Measurements from ENCODE around the gene NOD2.

Gene NOD2

DNA sequence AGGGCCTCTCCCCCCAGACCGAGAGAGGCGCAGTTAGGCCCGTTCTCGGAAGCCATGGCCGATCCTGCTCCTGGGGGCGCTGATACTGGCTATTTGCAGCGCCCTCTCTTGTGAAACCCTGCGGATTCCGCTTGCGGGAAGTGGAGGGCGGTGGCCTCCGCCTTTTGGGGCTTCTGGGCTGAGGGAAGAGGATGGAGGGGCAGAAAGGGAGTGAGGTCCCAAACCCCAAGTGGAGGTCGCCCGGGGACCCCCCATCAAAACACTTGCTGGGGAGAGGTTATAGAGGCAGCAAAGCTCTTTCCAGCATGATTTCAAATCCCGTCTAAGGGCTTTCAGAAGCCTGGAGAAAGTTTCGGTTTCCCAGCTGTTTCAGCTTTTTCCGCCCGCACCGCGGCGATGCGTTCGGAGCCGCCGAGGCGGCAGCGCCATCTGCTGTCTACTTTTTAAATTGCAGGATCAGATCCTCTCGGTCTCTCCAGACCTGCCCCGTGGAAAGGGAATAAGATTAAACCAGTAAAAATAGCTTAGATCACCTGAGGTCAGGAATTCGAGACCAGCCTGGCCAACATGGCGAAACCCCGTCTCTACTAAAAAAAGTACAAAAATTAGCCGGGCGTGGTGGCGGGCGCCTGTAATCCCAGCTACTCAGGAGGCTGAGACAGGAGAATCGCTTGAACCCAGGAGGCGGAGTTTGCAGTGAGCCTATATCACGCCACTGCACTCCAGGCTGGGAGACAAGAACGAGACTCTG, 28.1 kb upstream of the NOD2 start:
- FAIRE-seq, result no peak
- TF ChIP-seq POLR2A (IDR thresholded peaks at IDR 0.05; ENCODE audit: low read depth, low read length), result no peak
- peak; percentile 85 for DNase-seq (ENCODE audit: insufficient read length, low spot score)

GRCh38 chr16:50666658-50667496, 26.5 kb upstream of the NOD2 start:
- no peak for TF ChIP-seq POLR2A (IDR thresholded peaks at IDR 0.05; ENCODE audit: low read depth, low read length)
- no peak for DNase-seq (ENCODE audit: insufficient read length, low spot score)
- FAIRE-seq, result no peak

- no peak for DNase-seq (ENCODE audit: insufficient read length, low spot score)
- no peak for FAIRE-seq
- no peak for TF ChIP-seq POLR2A (IDR thresholded peaks at IDR 0.05; ENCODE audit: low read depth, low read length)
Measured at GRCh38 chr16:50667497-50668367, 25.7 kb upstream of the NOD2 start.

- FAIRE-seq, result no peak
- DNase-seq (ENCODE audit: insufficient read length, low spot score), result no peak
Measured at GRCh38 chr16:50668368-50669008, 24.9 kb upstream of the NOD2 start.

DNA sequence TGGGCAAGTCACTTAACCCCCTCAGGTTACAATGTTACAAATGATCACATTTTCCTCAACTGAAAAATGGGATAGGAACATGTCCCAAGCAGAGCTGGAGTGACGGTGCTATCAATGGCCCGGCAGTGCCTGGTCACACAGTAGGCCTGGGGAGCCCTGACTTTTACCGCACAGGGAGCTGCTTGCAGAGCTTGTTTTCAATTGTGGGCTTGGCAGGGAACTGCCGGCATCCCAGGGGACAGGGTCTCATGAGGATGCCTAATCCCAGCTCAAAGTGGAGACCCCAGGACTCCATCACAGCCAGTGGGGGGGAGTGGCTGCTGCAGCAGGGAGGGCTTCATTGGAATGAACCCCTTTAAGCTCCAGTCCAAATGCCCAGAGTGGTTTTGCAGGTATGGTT, 23.7 kb upstream of the NOD2 start:
- TF ChIP-seq POLR2A (IDR thresholded peaks at IDR 0.05; ENCODE audit: low read depth, low read length), result no peak
- FAIRE-seq (no peak), DNase-seq (ENCODE audit: insufficient read length, low spot score) (no peak)

More at GRCh38 chr16:50668368-50669008, 24.9 kb upstream of the NOD2 start:
- no peak for TF ChIP-seq POLR2A (IDR thresholded peaks at IDR 0.05; ENCODE audit: low read depth, low read length)

- no peak for DNase-seq (ENCODE audit: insufficient read length, low spot score)
- no peak for FAIRE-seq
- TF ChIP-seq POLR2A (IDR thresholded peaks at IDR 0.05; ENCODE audit: low read depth, low read length), result no peak
Measured at GRCh38 chr16:50670476-50670875, 22.9 kb upstream of the NOD2 start.

DNA sequence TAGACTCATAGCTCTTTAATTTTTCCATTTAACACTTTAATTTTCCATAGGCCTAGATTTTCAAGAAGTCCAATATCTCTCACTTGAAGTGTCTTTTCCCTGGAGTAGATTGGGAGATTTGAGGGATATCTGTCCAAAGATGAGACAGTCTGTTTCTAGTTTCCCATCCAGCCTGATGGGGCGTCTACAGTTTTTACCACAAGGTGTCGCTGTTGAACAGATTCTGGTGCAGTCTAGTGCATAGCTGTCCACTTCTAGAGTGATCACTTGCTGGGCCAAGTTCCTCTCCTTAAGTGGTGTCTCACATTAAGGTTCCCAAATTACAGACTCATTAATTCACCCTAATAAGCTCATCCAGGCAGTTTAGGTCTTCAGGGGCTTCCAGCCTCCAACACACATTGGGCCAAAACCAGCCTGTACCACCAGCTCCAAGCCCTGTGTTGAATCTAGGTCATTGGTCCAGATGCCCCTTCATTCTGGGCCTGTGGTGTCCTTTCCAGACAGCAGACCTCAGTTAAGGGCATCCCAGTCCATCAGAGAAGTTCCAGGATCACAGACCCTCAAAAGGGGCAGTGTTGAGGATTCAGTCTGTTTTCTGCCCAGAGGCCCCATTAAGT, 21.7 kb upstream of the NOD2 start:
- DNase-seq (ENCODE audit: insufficient read length, low spot score) (peak; percentile 53), FAIRE-seq (no peak)
- no peak for TF ChIP-seq POLR2A (IDR thresholded peaks at IDR 0.05; ENCODE audit: low read depth, low read length)

DNA sequence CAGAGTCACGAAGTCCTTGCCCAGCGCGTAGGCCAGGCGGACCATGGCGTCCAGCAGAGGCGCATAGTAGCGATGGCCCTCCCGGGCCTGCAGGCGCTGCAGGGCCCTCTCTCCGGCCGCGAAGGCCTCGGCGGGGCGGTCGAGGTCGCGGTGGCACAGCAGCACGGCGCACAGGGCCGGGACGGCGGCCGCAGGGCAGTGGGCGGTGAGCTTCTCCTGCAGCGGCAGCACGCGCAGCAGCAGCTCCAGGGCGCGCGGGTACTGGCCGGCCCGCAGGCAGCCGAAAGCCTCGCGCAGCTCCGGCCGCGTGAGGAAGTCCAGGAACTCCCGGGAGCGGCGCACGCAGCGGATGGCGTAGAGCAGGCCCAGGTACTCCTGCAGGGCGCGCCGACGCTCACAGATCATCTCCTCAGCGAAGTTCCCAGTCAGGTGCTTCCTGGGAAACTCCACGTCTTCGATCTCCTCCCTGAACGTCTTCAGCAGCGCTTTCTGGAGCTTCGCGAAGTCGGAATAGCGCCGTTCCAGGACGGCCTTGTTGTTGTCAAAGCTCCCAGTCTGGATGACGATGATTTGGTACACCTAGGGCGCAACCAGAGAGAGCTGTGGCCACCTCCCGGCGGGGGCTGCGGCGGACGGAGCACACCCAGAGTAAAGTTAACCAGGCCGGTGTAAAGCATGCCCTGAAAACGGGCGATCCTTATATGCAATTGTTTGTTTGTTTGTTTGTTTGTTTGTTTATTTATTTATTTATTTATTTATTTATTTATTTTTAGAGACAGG, 19.7 kb upstream of the NOD2 start:
- no peak for TF ChIP-seq POLR2A (IDR thresholded peaks at IDR 0.05; ENCODE audit: low read depth, low read length)
- no peak for FAIRE-seq
- no peak for DNase-seq (ENCODE audit: insufficient read length, low spot score)

GRCh38 chr16:50674831-50675230, 18.6 kb upstream of the NOD2 start:
- no peak for TF ChIP-seq POLR2A (IDR thresholded peaks at IDR 0.05; ENCODE audit: low read depth, low read length)
- DNase-seq (ENCODE audit: insufficient read length, low spot score) (no peak), FAIRE-seq (no peak)

DNA sequence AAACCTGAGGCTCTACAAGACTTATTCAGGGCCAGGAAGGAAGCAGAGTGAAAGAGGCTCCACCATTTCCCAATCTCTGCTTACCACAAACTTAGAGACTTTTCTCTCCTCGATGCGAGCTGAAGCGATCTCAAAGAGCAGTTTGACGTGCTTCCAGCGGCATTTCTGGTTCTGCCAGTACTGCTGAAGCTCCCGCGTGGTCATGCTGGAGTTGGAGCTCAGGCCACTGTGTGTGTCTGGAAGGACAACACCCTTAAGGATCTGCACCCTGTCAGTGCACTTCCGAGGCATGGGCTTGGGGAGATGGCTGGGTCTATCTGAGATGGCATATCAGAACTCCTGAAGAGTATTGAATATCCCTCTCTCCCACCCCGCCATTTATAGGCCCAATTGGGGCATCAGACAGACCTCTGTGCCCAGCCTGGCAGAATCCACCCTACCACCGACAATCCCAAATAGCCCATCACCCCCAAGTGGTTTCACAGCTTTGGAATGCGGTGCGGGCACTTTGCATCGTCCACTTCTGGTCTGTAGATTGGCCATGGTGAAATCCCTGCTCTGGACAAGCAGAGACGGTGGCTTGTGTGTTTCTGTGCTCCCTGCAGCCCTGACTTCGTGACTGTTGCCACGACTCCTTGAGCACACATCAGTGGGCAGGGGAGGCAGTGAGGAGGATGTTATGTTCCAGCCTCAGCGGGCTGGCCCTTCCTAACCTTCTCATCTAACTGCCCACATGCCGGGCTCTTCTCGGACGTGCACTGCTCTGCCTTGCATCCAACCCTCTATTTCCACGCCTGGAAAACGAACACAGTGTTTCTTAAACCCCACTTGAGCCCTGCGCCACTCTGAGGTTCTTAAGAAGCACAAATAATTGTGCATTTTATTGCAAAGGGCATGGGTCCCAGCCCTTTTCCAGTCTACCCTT, 17.5 kb upstream of the NOD2 start:
- no peak for TF ChIP-seq POLR2A (IDR thresholded peaks at IDR 0.05; ENCODE audit: low read depth, low read length)
- FAIRE-seq (no peak), DNase-seq (ENCODE audit: insufficient read length, low spot score) (no peak)

DNA sequence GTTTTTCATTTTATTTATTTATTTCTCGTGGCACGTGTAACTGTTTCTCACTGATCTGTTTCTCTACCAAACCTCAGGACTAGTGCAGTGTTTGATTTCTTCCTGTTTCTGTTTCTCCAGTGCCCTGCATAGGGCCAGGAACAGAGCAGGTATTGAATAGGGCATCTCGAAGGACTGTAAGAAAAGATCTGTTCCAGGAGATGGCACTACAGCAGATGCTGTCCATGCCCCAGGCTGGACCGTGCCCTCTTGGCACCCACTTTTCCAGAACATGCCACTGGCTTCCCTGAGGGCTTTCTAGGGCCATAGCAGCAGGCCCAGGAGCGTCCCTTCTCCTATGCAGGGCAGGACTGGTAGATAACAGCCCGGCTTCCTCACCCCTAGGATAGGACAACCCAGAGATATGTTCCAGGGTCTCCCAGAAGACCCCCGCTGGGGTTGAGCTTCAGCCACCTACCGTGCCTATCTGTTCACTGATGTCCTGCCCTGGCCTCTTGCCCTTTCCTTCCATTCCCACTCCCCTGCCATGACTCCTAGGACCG, 16.7 kb upstream of the NOD2 start:
- no peak for TF ChIP-seq POLR2A (IDR thresholded peaks at IDR 0.05; ENCODE audit: low read depth, low read length)
- FAIRE-seq, result no peak
- DNase-seq (ENCODE audit: insufficient read length, low spot score), result no peak

Measured in H54 (cell line).